H1 (cell line): Measurements from ENCODE around the gene TNFRSF1A. TPM values are rescaled to one million over a fixed set of nuclear protein-coding genes. Genes with fewer than 3 reads are reported as not detected.

Experiments
- CTCF ChIA-PET: fragments of 300-600 bp; sonication (Branson Sonifier 250); formaldehyde crosslinking; loops from one replicate; lab custom pipeline; 2021; ENCODE audit not compliant: partially characterized antibody; lab: Charles Lee
- POLR2A ChIA-PET: fragments of 300-600 bp; sonication (Branson Sonifier 250); formaldehyde crosslinking; loops from one replicate; lab custom pipeline; 2021; ENCODE audit warnings: inconsistent platforms; ENCODE audit not compliant: partially characterized antibody; lab: Charles Lee
- DNase-seq, 2 experiments: peaks; one replicate each; pipeline versions ENCODE4 v3.0.0 to v3.0.0-alpha.2; 2010 to 2022; ENCODE audit warnings: low spot score in 2 of 2, low read depth in 1 of 2, mixed read lengths in 1 of 2
- FAIRE-seq: peaks from 2 replicates; lab custom pipeline; 2011; peaks lifted over from hg19 to GRCh38; lab: Jason Lieb, UNC
- H2AFZ ChIP-seq: 2 replicates; pipeline ENCODE4 v1.8.1; 2012; ENCODE audit warnings: low read length, inconsistent platforms
- H2AK5ac ChIP-seq: 2 replicates; pipeline ENCODE4 v1.6.1; 2013; ENCODE audit warnings: low read depth, low read length
- H2BK120ac ChIP-seq: replicated peaks from 2 replicates; pipeline ENCODE3; 2013; ENCODE audit warnings: low read depth, low read length, inconsistent platforms
- H2BK12ac ChIP-seq: 2 replicates; pipeline ENCODE4 v1.6.1; 2013; ENCODE audit warnings: low read depth, low read length
- H2BK15ac ChIP-seq: 2 replicates; pipeline ENCODE4 v1.6.1; 2013; ENCODE audit warnings: low read length
- H2BK20ac ChIP-seq: 2 replicates; pipeline ENCODE4 v1.6.1; 2013; ENCODE audit warnings: low read length
- H2BK5ac ChIP-seq: 2 replicates; pipeline ENCODE4 v1.6.1; 2013; ENCODE audit warnings: low read depth, low read length
- H3K14ac ChIP-seq: 2 replicates; pipeline ENCODE4 v1.6.1; 2013; ENCODE audit warnings: inconsistent platforms; ENCODE audit not compliant: insufficient read length
- H3K18ac ChIP-seq: 2 replicates; pipeline ENCODE4 v1.6.1; 2013; ENCODE audit warnings: low read length; ENCODE audit errors: extremely low read depth
- H3K23ac ChIP-seq: 2 replicates; pipeline ENCODE4 v1.6.1; 2013; ENCODE audit warnings: inconsistent platforms; ENCODE audit not compliant: insufficient read length
- H3K23me2 ChIP-seq: 2 replicates; pipeline ENCODE4 v1.6.1; 2013; ENCODE audit warnings: low read depth, low read length
- H3K27ac ChIP-seq: 2 replicates; pipeline ENCODE4 v1.6.1; 2011; ENCODE audit warnings: low read depth, low read length, inconsistent platforms
- H3K27me3 ChIP-seq, 4 experiments: replicated peaks in 1 of 4; 1 replicate in 1 of 4; 2 replicates in 3 of 4; pipeline versions ENCODE4 v1.6.1 to v1.8.1; 2011 to 2013; ENCODE audit warnings: low read length in 3 of 4, mild to moderate bottlenecking in 3 of 4, inconsistent platforms in 2 of 4, mixed read lengths in 2 of 4, moderate library complexity in 1 of 4; ENCODE audit not compliant: control insufficient read depth in 3 of 4, insufficient read depth in 3 of 4; ENCODE audit errors: extremely low read depth in 1 of 4
- H3K36me3 ChIP-seq, 4 experiments: 2 replicates each; pipeline versions ENCODE4 v1.6.1 to v1.8.1; 2011 to 2013; ENCODE audit warnings: mild to moderate bottlenecking in 4 of 4, low read length in 3 of 4, moderate library complexity in 2 of 4, control low read depth in 1 of 4, inconsistent platforms in 1 of 4; ENCODE audit not compliant: insufficient read depth in 4 of 4, control insufficient read depth in 2 of 4
- H3K4ac ChIP-seq: replicated peaks from 2 replicates; pipeline ENCODE3; 2013; ENCODE audit warnings: low read length, low read depth, mixed read lengths, inconsistent platforms; ENCODE audit not compliant: insufficient read length
- H3K4me1 ChIP-seq, 4 experiments: replicated peaks in 1 of 4; 1 replicate in 1 of 4; 2 replicates in 3 of 4; pipeline versions ENCODE4 v1.6.1 to v1.8.1; 2011 to 2013; ENCODE audit warnings: low read length in 3 of 4, inconsistent platforms in 2 of 4, mixed read lengths in 1 of 4; ENCODE audit not compliant: insufficient read depth in 4 of 4, control insufficient read depth in 3 of 4
- H3K4me2 ChIP-seq, 2 experiments: 2 replicates each; pipeline versions ENCODE4 v1.6.1 to v1.8.1; 2011 to 2013; ENCODE audit warnings: low read depth in 2 of 2, low read length in 2 of 2, control low read depth in 1 of 2, inconsistent platforms in 1 of 2, mild to moderate bottlenecking in 1 of 2; ENCODE audit not compliant: insufficient read depth in 1 of 2
- H3K4me3 ChIP-seq, 4 experiments: fragments of 200-600, 300-600 bp in 1 of 4; sonication (generic), shearing (Covaris generic), sonication (Bioruptor Twin) in 1 of 4; 2 replicates each; pipeline versions ENCODE4 v1.5.1 to v1.8.1; 2011 to 2016; ENCODE audit warnings: low read length in 4 of 4, low read depth in 3 of 4, control low read depth in 2 of 4, inconsistent platforms in 2 of 4, mild to moderate bottlenecking in 2 of 4, mixed read lengths in 1 of 4, moderate library complexity in 1 of 4; ENCODE audit not compliant: insufficient read depth in 2 of 4; ENCODE audit errors: extremely low read depth in 1 of 4
- H3K56ac ChIP-seq: replicated peaks from 2 replicates; pipeline ENCODE3; 2013; ENCODE audit warnings: low read depth, mild to moderate bottlenecking, mixed read lengths, low read length, inconsistent platforms; ENCODE audit not compliant: insufficient read length
- H3K79me1 ChIP-seq: 2 replicates; pipeline ENCODE4 v1.6.1; 2013; ENCODE audit warnings: low read depth, low read length, control low read depth
- H3K79me2 ChIP-seq, 2 experiments: 2 replicates each; pipeline versions ENCODE4 v1.6.1 to v1.8.1; 2012 to 2013; ENCODE audit warnings: low read length in 2 of 2, mild to moderate bottlenecking in 2 of 2, inconsistent platforms in 1 of 2; ENCODE audit not compliant: insufficient read depth in 2 of 2, control insufficient read depth in 1 of 2
- H3K9ac ChIP-seq, 4 experiments: replicated peaks in 1 of 4; 1 replicate in 1 of 4; 2 replicates in 3 of 4; pipeline versions ENCODE4 v1.6.1 to v1.8.1; 2011 to 2013; ENCODE audit warnings: low read depth in 3 of 4, low read length in 3 of 4, control low read depth in 2 of 4, mild to moderate bottlenecking in 2 of 4, moderate library complexity in 2 of 4, inconsistent platforms in 1 of 4; ENCODE audit errors: extremely low read depth in 1 of 4
- H3K9me3 ChIP-seq, 2 experiments: 2 replicates each; pipeline versions ENCODE4 v1.6.1 to v1.8.1; 2012 to 2013; ENCODE audit warnings: mild to moderate bottlenecking in 2 of 2, moderate library complexity in 2 of 2, control low read depth in 1 of 2, inconsistent platforms in 1 of 2, low read depth in 1 of 2, low read length in 1 of 2, mixed read lengths in 1 of 2; ENCODE audit not compliant: insufficient read depth in 2 of 2
- H4K20me1 ChIP-seq, 2 experiments: replicated peaks in 1 of 2; 2 replicates each; pipeline versions ENCODE3 to v1.8.1; 2011 to 2013; ENCODE audit warnings: inconsistent platforms in 2 of 2, low read length in 2 of 2, mild to moderate bottlenecking in 1 of 2; ENCODE audit not compliant: insufficient read depth in 2 of 2, control insufficient read depth in 1 of 2
- H4K5ac ChIP-seq: 2 replicates; pipeline ENCODE4 v1.6.1; 2013; ENCODE audit warnings: low read length, low read depth, mixed read lengths, inconsistent platforms; ENCODE audit not compliant: insufficient read length
- H4K8ac ChIP-seq: 2 replicates; pipeline ENCODE4 v1.8.0; 2013; ENCODE audit warnings: mild to moderate bottlenecking, moderate library complexity, low read length, inconsistent platforms; ENCODE audit not compliant: insufficient read depth; ENCODE audit errors: extremely low read depth
- H4K91ac ChIP-seq: replicated peaks from 2 replicates; pipeline ENCODE3; 2013; ENCODE audit warnings: low read length, mixed read lengths, inconsistent platforms; ENCODE audit not compliant: insufficient read length
- ASH2L ChIP-seq: fragments of 200-600, 300-600 bp; sonication (generic); IDR thresholded peaks from one replicate; pipeline ENCODE4 v1.7.1; 2017; ENCODE audit warnings: low read length
- CBX5 ChIP-seq: fragments of 300-800, 300-1000 bp; sonication (generic); IDR thresholded peaks from 2 replicates; pipeline ENCODE4 v1.7.1; 2016; ENCODE audit warnings: antibody characterized with exemption, low read length, low read depth
- EGR1 ChIP-seq: IDR thresholded peaks from 2 replicates; pipeline ENCODE4 v1.6.1; 2011; ENCODE audit warnings: low read depth, low read length, borderline replicate concordance
- GTF2F1 ChIP-seq: IDR thresholded peaks from 2 replicates; pipeline ENCODE4 v1.6.1; 2012; ENCODE audit warnings: low read depth, low read length, improper control_type of control experiment, borderline replicate concordance
- HDAC2 ChIP-seq, 2 experiments: fragments of 300-600 bp in 1 of 2; sonication (generic) in 1 of 2; IDR thresholded peaks; 2 replicates each; pipeline ENCODE4 v1.6.1; 2011 to 2012; ENCODE audit warnings: low read depth in 2 of 2, low read length in 2 of 2, mild to moderate bottlenecking in 2 of 2, moderate library complexity in 2 of 2, borderline replicate concordance in 1 of 2, inconsistent platforms in 1 of 2
- HDAC6 ChIP-seq: IDR thresholded peaks from one replicate; pipeline ENCODE4 v1.7.1; 2012; ENCODE audit warnings: low read depth, mild to moderate bottlenecking, inconsistent platforms, low read length, moderate library complexity
- NANOG ChIP-seq: IDR thresholded peaks from 2 replicates; pipeline ENCODE4 v1.6.1; 2011; ENCODE audit warnings: low read length, low read depth, mild to moderate bottlenecking, inconsistent platforms; ENCODE audit not compliant: insufficient read depth, poor library complexity, severe bottlenecking
- PHF8 ChIP-seq: fragments of 200-600 bp; sonication (generic); conservative IDR thresholded peaks from 2 replicates; pipeline ENCODE4 v1.7.1; 2012; ENCODE audit warnings: low read depth, mild to moderate bottlenecking, inconsistent platforms, low read length, moderate library complexity
- SP1 ChIP-seq: IDR thresholded peaks from 2 replicates; pipeline ENCODE4 v1.6.1; 2011; ENCODE audit warnings: low read depth, low read length
- SRF ChIP-seq: IDR thresholded peaks from 2 replicates; pipeline ENCODE4 v1.6.1; 2011; ENCODE audit warnings: mild to moderate bottlenecking, low read depth, low read length, moderate library complexity
- WGBS, 2 experiments: shearing (Covaris generic) in 1 of 2; methylation state at CpG; one replicate each; pipeline versions ENCODE4 v1.1.6 to v1.1.7; 2013 to 2015; ENCODE audit warnings: low lambda C conversion rate in 2 of 2, mixed read lengths in 2 of 2, inconsistent platforms in 1 of 2, low coverage in 1 of 2, missing lambda C conversion rate in 1 of 2; ENCODE audit not compliant: insufficient replicate concordance in 2 of 2, insufficient coverage in 1 of 2, insufficient read length in 1 of 2; ENCODE audit errors: extremely low coverage in 1 of 2, missing lambda C conversion rate in 1 of 2; 5-methylcytosine and 5-hydroxymethylcytosine counted together
- polyA plus RNA-seq, 7 experiments: library from polyadenylated mRNA; depleted of rRNA in 3 of 7; stranded (reverse) in 5 of 7; unstranded in 2 of 7; fragments of >200 nt in 5 of 7; fragments of 200-250 nt in 2 of 7; gene quantifications; 1 replicate in 5 of 7; 2 replicates in 1 of 7; 4 replicates in 1 of 7; pipeline versions ENCODE4 v1.2.1 to v1.2.3, GENCODE V29; 2011 to 2013; ENCODE audit warnings: missing spikeins in 2 of 7, mixed read lengths in 2 of 7
- total RNA-seq: library from RNA; stranded (reverse); fragmentation: NEBNext Ultra II Directional; extraction: Animal tissue kit (Norgen Biotek cat#: 25700); gene quantifications from 2 replicates; pipeline ENCODE4 v1.2.1, GENCODE V29; 2021
- TF ChIP-seq, protein P1 (sequence below), 3 experiments: IDR thresholded peaks; 1 replicate in 2 of 3; 2 replicates in 1 of 3; pipeline versions ENCODE4 v1.5.1 to v1.6.1; 2011; ENCODE audit warnings: low read length in 3 of 3, mild to moderate bottlenecking in 3 of 3, inconsistent platforms in 2 of 3, low read depth in 1 of 3, moderate library complexity in 1 of 3; ENCODE audit not compliant: insufficient read depth in 1 of 3; ENCODE audit errors: control extremely low read depth in 1 of 3

Gene TNFRSF1A
- total and polyA plus RNA-seq, 2 of the 8 experiments (the other 6 are each of a cell fraction or from before 2014, with no cell fraction given) = 28.7 to 42.1 TPM

DNA sequence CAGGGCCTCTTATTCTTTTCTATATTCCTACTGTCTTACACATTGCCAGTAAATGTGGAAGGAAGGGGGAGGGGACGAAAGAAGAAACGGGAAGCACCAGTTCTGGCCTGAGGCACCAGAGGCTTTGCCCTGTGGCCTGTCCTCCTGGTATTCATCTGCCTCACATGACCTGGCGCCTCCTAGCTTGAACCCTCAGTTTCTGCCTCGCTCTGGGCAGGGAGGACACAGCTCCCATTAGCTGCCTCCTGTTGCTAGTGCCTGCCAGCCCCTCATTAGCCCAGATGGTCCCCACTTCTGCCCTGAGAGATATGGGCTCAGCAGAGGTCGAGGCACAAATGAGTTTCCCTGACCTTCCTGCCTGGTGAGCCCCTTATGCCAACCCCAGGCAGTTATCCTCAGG is 34.3 kb downstream of the TNFRSF1A start:
- no peak overlapping the region for H3K18ac ChIP-seq
- no peak overlapping the region for H4K91ac ChIP-seq
- no peaks in the 10 kb centered on the region for H3K79me1 ChIP-seq
- no peaks in the 10 kb centered on the region for H4K20me1 ChIP-seq
- no peaks in the 10 kb centered on the region for H3K9me3 ChIP-seq
- H2BK120ac ChIP-seq = no peak overlapping the region
- ChIA-PET POLR2A (interaction anchor here (0.9 to 1.2 kb wide), 3 partner anchors 15 to 185 kb away, joined by 3 to 4 read pairs (median 3); partner anchors contain the start of gene MRPL51), CTCF (interaction anchor here (0.8 to 3.4 kb wide), 9 partner anchors 10 to 158 kb away, joined by 3 to 14 read pairs (median 3); no protein-coding TSS in a partner anchor)
- no peak overlapping the region for H4K5ac ChIP-seq
- no peak overlapping the region for H3K56ac ChIP-seq
- no peak overlapping the region for H3K27ac ChIP-seq
- no peaks in the 10 kb centered on the region for H3K79me2 ChIP-seq
- no peak overlapping the region for H3K4me2 ChIP-seq
- H3K36me3 ChIP-seq = no peaks in the 10 kb centered on the region
- H3K9ac ChIP-seq = no peak overlapping the region
- no peak overlapping the region for H3K4ac ChIP-seq
- H4K8ac ChIP-seq = no peak overlapping the region
- no peak overlapping the region for H2BK20ac ChIP-seq
- 0 out of 2 replicates have a peak overlapping the region, but pooled peaks have one; percentile 18 for H2BK15ac ChIP-seq
- H2BK5ac ChIP-seq = no peak overlapping the region
- peaks cover 6% of the 10 kb centered on the region; the same call in 1 of the 2 replicates for H3K23me2 ChIP-seq
- H2AK5ac ChIP-seq = no peak overlapping the region
- no peak overlapping the region for H3K14ac ChIP-seq
- no peak overlapping the region for H3K4me3 ChIP-seq
- no peak overlapping the region for H3K23ac ChIP-seq
- peaks cover 0 to 17% (median 13%) of the 10 kb centered on the region in 4 experiments; a peak in 6 of 7 replicates for H3K4me1 ChIP-seq
- no peak for FAIRE-seq
- peaks cover 0 to 4% (median 2%) of the 10 kb centered on the region in 4 experiments; a peak in 4 of 7 replicates for H3K27me3 ChIP-seq
- WGBS, 2 experiments = 73% methylated on average over 5 of the region's 5 CpGs; no CpG with 5 or more reads in 1 of the 2 experiments
- DNase-seq = no peak
- no peak overlapping the region for H2AFZ ChIP-seq
- peak overlapping the region; percentile 77; the same call in 1 of the 2 replicates for H2BK12ac ChIP-seq
- TF ChIP-seq SRF (no peak), HDAC6 (no peak), CBX5 (no peak), GTF2F1 (no peak), HDAC2 (IDR thresholded peaks at IDR 0.05; ENCODE audit: borderline replicate concordance in 1 of 2, low read depth in 2 of 2, low read length in 2 of 2) (no peak), NANOG (no peak), PHF8 (no peak), EGR1 (no peak), SP1 (no peak), ASH2L (no peak)
- TF ChIP-seq, protein P1, sequence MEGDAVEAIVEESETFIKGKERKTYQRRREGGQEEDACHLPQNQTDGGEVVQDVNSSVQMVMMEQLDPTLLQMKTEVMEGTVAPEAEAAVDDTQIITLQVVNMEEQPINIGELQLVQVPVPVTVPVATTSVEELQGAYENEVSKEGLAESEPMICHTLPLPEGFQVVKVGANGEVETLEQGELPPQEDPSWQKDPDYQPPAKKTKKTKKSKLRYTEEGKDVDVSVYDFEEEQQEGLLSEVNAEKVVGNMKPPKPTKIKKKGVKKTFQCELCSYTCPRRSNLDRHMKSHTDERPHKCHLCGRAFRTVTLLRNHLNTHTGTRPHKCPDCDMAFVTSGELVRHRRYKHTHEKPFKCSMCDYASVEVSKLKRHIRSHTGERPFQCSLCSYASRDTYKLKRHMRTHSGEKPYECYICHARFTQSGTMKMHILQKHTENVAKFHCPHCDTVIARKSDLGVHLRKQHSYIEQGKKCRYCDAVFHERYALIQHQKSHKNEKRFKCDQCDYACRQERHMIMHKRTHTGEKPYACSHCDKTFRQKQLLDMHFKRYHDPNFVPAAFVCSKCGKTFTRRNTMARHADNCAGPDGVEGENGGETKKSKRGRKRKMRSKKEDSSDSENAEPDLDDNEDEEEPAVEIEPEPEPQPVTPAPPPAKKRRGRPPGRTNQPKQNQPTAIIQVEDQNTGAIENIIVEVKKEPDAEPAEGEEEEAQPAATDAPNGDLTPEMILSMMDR (IDR thresholded peaks at IDR 0.05; ENCODE audit: control extremely low read depth in 1 of 3, insufficient read depth in 1 of 3, low read depth in 1 of 3, low read length in 3 of 3) = no peak
